HepG2 (cell line): ENCODE data around the gene HAO2. TPM values are rescaled to one million over a fixed set of nuclear protein-coding genes. Genes with fewer than 3 reads are reported as not detected.

Source experiments
- CAMTA2 ChIP-seq: sonication (generic); formaldehyde crosslinking; IDR thresholded peaks from 2 replicates; pipeline ENCODE4 v1.4.0; 2020; ENCODE audit warnings: mild to moderate bottlenecking, missing genetic modification reagents, borderline replicate concordance
- CENPX ChIP-seq: sonication (generic); formaldehyde crosslinking; IDR thresholded peaks from 2 replicates; pipeline ENCODE4 v1.9.0; 2021; ENCODE audit warnings: mild to moderate bottlenecking, missing genetic modification reagents, moderate library complexity
- FIP1L1 ChIP-seq: fragments of 200-400 bp; formaldehyde crosslinking; IDR thresholded peaks from 2 replicates; pipeline ENCODE4 v1.6.1; 2018; ENCODE audit warnings: low read depth, mild to moderate bottlenecking, low read length, moderate library complexity, borderline replicate concordance; ENCODE audit not compliant: insufficient read depth
- HNRNPLL ChIP-seq: fragments of 200-400 bp; formaldehyde crosslinking; IDR thresholded peaks from 2 replicates; pipeline ENCODE4 v1.6.1; 2017; ENCODE audit warnings: mild to moderate bottlenecking, low read depth, low read length; ENCODE audit not compliant: poor library complexity, severe bottlenecking
- MAFG ChIP-seq: sonication (generic); formaldehyde crosslinking; IDR thresholded peaks from 2 replicates; pipeline ENCODE4 v1.5.1; 2020; ENCODE audit warnings: mild to moderate bottlenecking, missing genetic modification reagents
- MXI1 ChIP-seq: IDR thresholded peaks from 3 replicates; pipeline ENCODE4 v1.6.1; 2012; ENCODE audit warnings: low read depth, low read length, inconsistent platforms, borderline replicate concordance
- MZF1 ChIP-seq: sonication (generic); formaldehyde crosslinking; IDR thresholded peaks from 2 replicates; pipeline ENCODE4 v1.8.1; 2023; ENCODE audit warnings: mild to moderate bottlenecking, missing genetic modification reagents, borderline replicate concordance
- NFKBIZ ChIP-seq: IDR thresholded peaks from 2 replicates; pipeline ENCODE4 v1.6.1; 2018; ENCODE audit warnings: missing genetic modification reagents, missing compliant biosample characterization
- RARG ChIP-seq: sonication (generic); formaldehyde crosslinking; IDR thresholded peaks from 2 replicates; pipeline ENCODE4 v1.4.0; 2020; ENCODE audit warnings: low read depth, mild to moderate bottlenecking, missing genetic modification reagents
- SAFB2 ChIP-seq: sonication (generic); formaldehyde crosslinking; IDR thresholded peaks from 2 replicates; pipeline ENCODE4 v1.5.1; 2020; ENCODE audit warnings: missing genetic modification reagents, low read depth, mild to moderate bottlenecking, borderline replicate concordance
- SIN3A ChIP-seq: IDR thresholded peaks from 2 replicates; pipeline ENCODE4 v1.6.1; 2011; ENCODE audit warnings: low read depth, mild to moderate bottlenecking, control low read depth, low read length, borderline replicate concordance
- TBX2 ChIP-seq: sonication (generic); formaldehyde crosslinking; IDR thresholded peaks from 2 replicates; pipeline ENCODE4 v1.5.0; 2020; ENCODE audit warnings: missing genetic modification reagents, mild to moderate bottlenecking, borderline replicate concordance
- TOE1 ChIP-seq: sonication (generic); formaldehyde crosslinking; IDR thresholded peaks from 2 replicates; pipeline ENCODE4 v1.4.0; 2020; ENCODE audit warnings: mild to moderate bottlenecking, missing genetic modification reagents
- ZC3H13 ChIP-seq: sonication (generic); formaldehyde crosslinking; IDR thresholded peaks from 2 replicates; pipeline ENCODE4 v1.8.1; 2023; ENCODE audit warnings: mild to moderate bottlenecking, missing genetic modification reagents, moderate library complexity
- ZNF333 ChIP-seq: sonication (generic); formaldehyde crosslinking; IDR thresholded peaks from 2 replicates; pipeline ENCODE4 v1.4.0; 2020; ENCODE audit warnings: mild to moderate bottlenecking, missing genetic modification reagents, borderline replicate concordance
- ZNF567 ChIP-seq: sonication (generic); formaldehyde crosslinking; IDR thresholded peaks from 2 replicates; pipeline ENCODE4 v1.8.1; 2023; ENCODE audit warnings: mild to moderate bottlenecking, missing genetic modification reagents, borderline replicate concordance
- ZNF775 ChIP-seq: sonication (generic); formaldehyde crosslinking; IDR thresholded peaks from 2 replicates; pipeline ENCODE4 v1.4.0; 2020; ENCODE audit warnings: missing genetic modification reagents, mild to moderate bottlenecking, moderate library complexity, borderline replicate concordance
- ZNF788 ChIP-seq: sonication (generic); formaldehyde crosslinking; IDR thresholded peaks from 2 replicates; pipeline ENCODE4 v1.5.0; 2020; ENCODE audit warnings: mild to moderate bottlenecking, missing genetic modification reagents, borderline replicate concordance
- ZNF839 ChIP-seq: sonication (generic); formaldehyde crosslinking; IDR thresholded peaks from 2 replicates; pipeline ENCODE4 v1.4.0; 2020; ENCODE audit warnings: missing genetic modification reagents, mild to moderate bottlenecking, borderline replicate concordance
- polyA plus RNA-seq, 8 experiments: library from polyadenylated mRNA; depleted of rRNA in 3 of 8; stranded (reverse) in 7 of 8; unstranded in 1 of 8; fragments of >200 nt; fragmentation: Illumina TruSeq in 4 of 8; extraction: Trizol in 4 of 8; gene quantifications; 2 replicates each; pipeline versions ENCODE4 v1.2.1 to v1.2.3, GENCODE V29; 2011 to 2016; ENCODE audit warnings: low read depth in 4 of 8, missing spikeins in 1 of 8, mixed read lengths in 1 of 8; ENCODE audit not compliant: insufficient read depth in 1 of 8
- total RNA-seq, 5 experiments: library from RNA; depleted of rRNA; stranded (reverse); fragments of >200 nt; fragmentation: Illumina TruSeq; extraction: Trizol; gene quantifications; 2 replicates each; pipeline ENCODE4 v1.2.3, GENCODE V29; 2016; ENCODE audit warnings: low read depth in 1 of 5
- TF ChIP-seq, protein P1 (sequence below): sonication (generic); formaldehyde crosslinking; IDR thresholded peaks from 2 replicates; pipeline ENCODE4 v1.4.0; 2020; ENCODE audit warnings: mild to moderate bottlenecking, missing genetic modification reagents
- TF ChIP-seq, protein P2 (sequence below): sonication (generic); formaldehyde crosslinking; IDR thresholded peaks from 2 replicates; pipeline ENCODE4 v1.5.1; 2020; ENCODE audit warnings: missing genetic modification reagents, mild to moderate bottlenecking, borderline replicate concordance
- TF ChIP-seq, protein P3 (sequence below): IDR thresholded peaks from 2 replicates; pipeline ENCODE4 v1.6.1; 2016; ENCODE audit warnings: low read depth, borderline replicate concordance
- TF ChIP-seq, protein P4 (sequence below): sonication (generic); IDR thresholded peaks from 2 replicates; pipeline ENCODE4 v1.6.1; 2016; ENCODE audit warnings: low read depth, borderline replicate concordance

The HAO2 gene
- total and polyA plus RNA-seq, 2 of the 13 experiments (the other 11 are each of a cell fraction or from before 2014, with no cell fraction given) = 0.05 to 0.09 TPM

DNA sequence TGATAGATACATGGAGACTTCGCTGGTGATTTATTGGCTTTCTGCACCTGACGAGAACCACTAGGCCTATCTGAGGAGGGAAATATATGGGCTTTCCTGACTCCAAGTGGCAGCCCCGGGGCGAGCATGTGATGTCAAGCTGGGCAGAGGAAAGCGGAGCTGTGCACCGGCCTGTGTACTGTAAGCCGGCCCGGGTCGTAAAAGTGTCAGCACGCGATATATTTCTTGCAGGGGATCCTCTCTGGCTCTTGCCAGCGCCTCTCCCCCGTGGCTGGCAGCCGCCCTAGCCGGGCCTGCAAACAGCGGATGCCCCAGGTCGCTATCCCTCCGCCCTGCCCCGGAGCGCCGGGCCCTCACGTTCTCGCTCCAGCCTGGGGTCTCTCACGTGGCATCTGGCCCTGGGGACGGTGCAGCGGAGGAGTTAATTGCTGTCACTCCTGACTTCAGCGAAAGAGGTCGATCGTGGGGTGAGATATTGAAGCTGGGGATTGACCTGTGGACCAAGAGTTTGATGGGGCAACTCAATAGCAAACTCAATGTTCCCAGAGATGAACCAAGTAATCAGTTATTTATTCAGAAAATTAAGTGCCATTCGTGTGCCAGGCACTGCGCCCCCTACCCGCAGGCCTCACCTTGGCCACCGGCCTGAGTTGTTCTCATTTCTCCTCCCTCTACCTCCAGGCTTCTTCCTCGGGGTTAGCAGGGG, 41.0 kb upstream of the HAO2 start (continued):
- TF ChIP-seq MZF1 (no peak), SIN3A (no peak), MXI1 (no peak), ZC3H13 (CRISPR knock-in tag) (no peak), HNRNPLL (peak; percentile 32), FIP1L1 (no peak), CAMTA2 (CRISPR knock-in tag) (no peak), SAFB2 (CRISPR knock-in tag) (0 out of 2 replicates have a peak, but pooled peaks have one; percentile 42), RARG (no peak), ZNF839 (CRISPR knock-in tag) (peak; percentile 54; the same call in 1 of the 2 replicates), ZNF788 (CRISPR knock-in tag) (no peak), ZNF775 (CRISPR knock-in tag) (no peak), ZNF567 (no peak), NFKBIZ (CRISPR knock-in tag) (no peak), TOE1 (CRISPR knock-in tag) (no peak), TBX2 (0 out of 2 replicates have a peak, but pooled peaks have one; percentile 49), CENPX (no peak), MAFG (CRISPR knock-in tag) (no peak), ZNF333 (no peak; the same call in 1 of the 2 replicates)
- TF ChIP-seq, protein P1, sequence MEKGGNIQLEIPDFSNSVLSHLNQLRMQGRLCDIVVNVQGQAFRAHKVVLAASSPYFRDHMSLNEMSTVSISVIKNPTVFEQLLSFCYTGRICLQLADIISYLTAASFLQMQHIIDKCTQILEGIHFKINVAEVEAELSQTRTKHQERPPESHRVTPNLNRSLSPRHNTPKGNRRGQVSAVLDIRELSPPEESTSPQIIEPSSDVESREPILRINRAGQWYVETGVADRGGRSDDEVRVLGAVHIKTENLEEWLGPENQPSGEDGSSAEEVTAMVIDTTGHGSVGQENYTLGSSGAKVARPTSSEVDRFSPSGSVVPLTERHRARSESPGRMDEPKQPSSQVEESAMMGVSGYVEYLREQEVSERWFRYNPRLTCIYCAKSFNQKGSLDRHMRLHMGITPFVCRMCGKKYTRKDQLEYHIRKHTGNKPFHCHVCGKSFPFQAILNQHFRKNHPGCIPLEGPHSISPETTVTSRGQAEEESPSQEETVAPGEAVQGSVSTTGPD = no peak
- TF ChIP-seq, protein P2, sequence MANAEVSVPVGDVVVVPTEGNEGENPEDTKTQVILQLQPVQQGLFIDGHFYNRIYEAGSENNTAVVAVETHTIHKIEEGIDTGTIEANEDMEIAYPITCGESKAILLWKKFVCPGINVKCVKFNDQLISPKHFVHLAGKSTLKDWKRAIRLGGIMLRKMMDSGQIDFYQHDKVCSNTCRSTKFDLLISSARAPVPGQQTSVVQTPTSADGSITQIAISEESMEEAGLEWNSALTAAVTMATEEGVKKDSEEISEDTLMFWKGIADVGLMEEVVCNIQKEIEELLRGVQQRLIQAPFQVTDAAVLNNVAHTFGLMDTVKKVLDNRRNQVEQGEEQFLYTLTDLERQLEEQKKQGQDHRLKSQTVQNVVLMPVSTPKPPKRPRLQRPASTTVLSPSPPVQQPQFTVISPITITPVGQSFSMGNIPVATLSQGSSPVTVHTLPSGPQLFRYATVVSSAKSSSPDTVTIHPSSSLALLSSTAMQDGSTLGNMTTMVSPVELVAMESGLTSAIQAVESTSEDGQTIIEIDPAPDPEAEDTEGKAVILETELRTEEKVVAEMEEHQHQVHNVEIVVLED (CRISPR knock-in tag) = peak; percentile 45; the same call in 1 of the 2 replicates
- TF ChIP-seq, protein P3, sequence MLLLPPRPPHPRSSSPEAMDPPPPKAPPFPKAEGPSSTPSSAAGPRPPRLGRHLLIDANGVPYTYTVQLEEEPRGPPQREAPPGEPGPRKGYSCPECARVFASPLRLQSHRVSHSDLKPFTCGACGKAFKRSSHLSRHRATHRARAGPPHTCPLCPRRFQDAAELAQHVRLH (CRISPR knock-in tag) = 0 out of 2 replicates have a peak, but pooled peaks have one; percentile 16
- TF ChIP-seq, protein P4, sequence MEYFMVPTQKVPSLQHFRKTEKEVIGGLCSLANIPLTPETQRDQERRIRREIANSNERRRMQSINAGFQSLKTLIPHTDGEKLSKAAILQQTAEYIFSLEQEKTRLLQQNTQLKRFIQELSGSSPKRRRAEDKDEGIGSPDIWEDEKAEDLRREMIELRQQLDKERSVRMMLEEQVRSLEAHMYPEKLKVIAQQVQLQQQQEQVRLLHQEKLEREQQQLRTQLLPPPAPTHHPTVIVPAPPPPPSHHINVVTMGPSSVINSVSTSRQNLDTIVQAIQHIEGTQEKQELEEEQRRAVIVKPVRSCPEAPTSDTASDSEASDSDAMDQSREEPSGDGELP = no peak
